ENCODE results near the gene ZNF672.
"Not testable (repeated sequence)": the region's sequence is repeated elsewhere in the genome, so short reads cannot be mapped to it uniquely, and the experiment has no call there.

Gene ZNF672

GRCh38 chr1:248837781-248838356 is at the start of gene ZNF672:
ZNF672 (plus strand) TSS chr1:248838224; CDS start chr1:248847275, 9,051 bp downstream.
- peak; percentile 85 to 88 for DNase-seq (ENCODE audit: low read depth in 1 of 2, low spot score in 1 of 2)

- no peak for DNase-seq (ENCODE audit: low read depth in 1 of 2, low spot score in 1 of 2)
These were observed 49.7 kb upstream of the ZNF672 start for GRCh38 chr1:248788327-248788726.

GRCh38 chr1:248789337-248789736 is 48.7 kb upstream of the ZNF672 start:
- DNase-seq (ENCODE audit: low read depth in 1 of 2, low spot score in 1 of 2), result not testable (repeated sequence)

GRCh38 chr1:248790456-248790855 is 47.6 kb upstream of the ZNF672 start:
- no peak for DNase-seq (ENCODE audit: low read depth in 1 of 2, low spot score in 1 of 2)

GRCh38 chr1:248791010-248791409 is 47.0 kb upstream of the ZNF672 start:
- DNase-seq (ENCODE audit: low read depth in 1 of 2, low spot score in 1 of 2), result no peak

GRCh38 chr1:248792342-248792741 is 45.7 kb upstream of the ZNF672 start:
- no peak for DNase-seq (ENCODE audit: low read depth in 1 of 2, low spot score in 1 of 2)

GRCh38 chr1:248793592-248793991 is 44.4 kb upstream of the ZNF672 start:
- DNase-seq (ENCODE audit: low read depth in 1 of 2, low spot score in 1 of 2), result no peak

- not testable (repeated sequence) for DNase-seq (ENCODE audit: low read depth in 1 of 2, low spot score in 1 of 2)
These were observed 43.4 kb upstream of the ZNF672 start for GRCh38 chr1:248794663-248795062.

- no peak for DNase-seq (ENCODE audit: low read depth in 1 of 2, low spot score in 1 of 2)
These were observed 39.2 kb upstream of the ZNF672 start for GRCh38 chr1:248798791-248799190.

- no peak for DNase-seq (ENCODE audit: low read depth in 1 of 2, low spot score in 1 of 2)
These were observed 37.6 kb upstream of the ZNF672 start for GRCh38 chr1:248800459-248800858.

- DNase-seq (ENCODE audit: low read depth in 1 of 2, low spot score in 1 of 2), result no peak
These were observed 35.6 kb upstream of the ZNF672 start for GRCh38 chr1:248802454-248802853.

GRCh38 chr1:248803501-248803900 is 34.5 kb upstream of the ZNF672 start:
- DNase-seq (ENCODE audit: low read depth in 1 of 2, low spot score in 1 of 2), result not testable (repeated sequence)

- no peak for DNase-seq (ENCODE audit: low read depth in 1 of 2, low spot score in 1 of 2)
These were observed 33.0 kb upstream of the ZNF672 start for GRCh38 chr1:248804771-248805681.

GRCh38 chr1:248805876-248806275 is 32.1 kb upstream of the ZNF672 start:
- no peak for DNase-seq (ENCODE audit: low read depth in 1 of 2, low spot score in 1 of 2)

- DNase-seq (ENCODE audit: low read depth in 1 of 2, low spot score in 1 of 2), result peak in 1 of 2 donors; percentile 42
These were observed 30.8 kb upstream of the ZNF672 start for GRCh38 chr1:248807067-248807737.

GRCh38 chr1:248808876-248809275 is 29.1 kb upstream of the ZNF672 start:
- DNase-seq (ENCODE audit: low read depth in 1 of 2, low spot score in 1 of 2), result no peak

GRCh38 chr1:248810000-248810726 is 27.9 kb upstream of the ZNF672 start:
- DNase-seq (ENCODE audit: low read depth in 1 of 2, low spot score in 1 of 2), result no peak

- no peak for DNase-seq (ENCODE audit: low read depth in 1 of 2, low spot score in 1 of 2)
These were observed 27.1 kb upstream of the ZNF672 start for GRCh38 chr1:248810727-248811513.

- no peak for DNase-seq (ENCODE audit: low read depth in 1 of 2, low spot score in 1 of 2)
These were observed 26.2 kb upstream of the ZNF672 start for GRCh38 chr1:248811514-248812490.

All from stimulated activated CD4-positive, alpha-beta T cell treated with anti-CD3 and anti-CD28 coated beads, Interleukin-15, amount 100 ng/mL, for 1 hour (primary cell).